ENCODE measurements around the gene ABCC6. TPM values are rescaled to one million over a fixed set of nuclear protein-coding genes. Genes with fewer than 3 reads are reported as not detected.
"Not testable (repeated sequence)": the region's sequence is repeated elsewhere in the genome, so short reads cannot be mapped to it uniquely, and the experiment has no call there.

ABCC6 gene
- total RNA-seq, 1 donor from 2014 or later, result 0.38 TPM

DNA sequence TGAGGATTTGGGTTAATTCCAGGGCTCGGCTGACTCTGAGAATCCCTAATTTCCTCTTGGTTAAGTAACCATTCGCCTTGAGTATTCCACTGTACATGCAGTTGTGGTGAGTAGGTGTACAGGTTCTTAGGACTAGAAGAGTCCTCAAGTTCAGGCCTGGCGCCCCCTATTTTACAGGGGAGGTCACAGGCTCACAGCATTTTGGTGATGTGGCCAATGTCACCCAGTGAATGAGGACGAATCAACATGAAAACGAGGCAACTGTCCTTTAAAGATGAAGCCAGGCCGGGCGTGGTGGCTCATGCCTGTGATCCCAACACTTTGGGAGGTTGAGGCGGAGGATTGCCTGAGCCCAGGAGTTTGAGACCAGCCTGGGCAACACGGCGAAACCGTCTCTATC, 55.4 kb downstream of the ABCC6 start:
- DNase-seq (ENCODE audit: low spot score), result no peak
- intact Hi-C loops (cut with DNase I), result no loop called here

DNA sequence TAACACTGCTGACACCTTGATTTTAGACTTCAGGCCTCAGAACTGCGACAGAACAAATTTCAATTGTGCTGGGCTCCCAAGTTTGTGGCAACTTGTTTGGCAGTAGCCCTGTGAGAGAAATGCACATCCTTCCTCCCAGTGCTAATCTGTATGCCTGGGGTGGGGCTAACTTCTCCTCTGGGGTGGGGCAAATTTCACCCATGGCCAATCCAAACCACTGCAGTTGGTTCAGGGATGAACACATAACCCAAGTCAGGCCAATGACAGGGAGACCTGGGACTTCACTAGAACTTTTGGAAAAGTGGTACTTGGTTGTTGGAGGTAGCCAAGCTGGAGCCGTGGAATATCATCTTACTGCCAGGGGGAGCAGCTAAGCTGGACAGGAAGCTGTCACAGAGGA, 56.3 kb downstream of the ABCC6 start:
- intact Hi-C loops (cut with DNase I), result no loop called here

DNA sequence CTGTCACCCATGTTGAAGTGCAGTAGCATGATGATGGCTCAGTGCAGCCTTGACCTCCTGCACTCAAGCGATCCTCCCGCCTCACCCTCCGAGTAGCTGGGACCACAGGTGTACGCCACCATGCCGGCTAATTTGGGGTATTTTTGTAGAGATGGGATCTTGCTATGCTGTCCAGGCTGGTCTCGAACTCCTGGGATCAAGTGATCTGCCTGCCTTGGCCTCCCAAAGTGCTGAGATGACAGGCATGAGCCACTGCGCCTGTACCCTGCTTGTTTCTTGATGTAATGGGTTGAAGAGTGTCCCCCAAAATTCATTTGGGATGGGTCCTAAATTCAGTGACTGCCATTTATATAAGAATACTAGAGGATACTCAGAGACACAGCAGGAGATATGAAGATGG, 57.2 kb downstream of the ABCC6 start:
- no peak for DNase-seq (ENCODE audit: low spot score)
- intact Hi-C loops (cut with DNase I), result no loop called here

More for the DNA sequence above, 56.3 kb downstream of the ABCC6 start:
- no peak for DNase-seq (ENCODE audit: low spot score)

DNA sequence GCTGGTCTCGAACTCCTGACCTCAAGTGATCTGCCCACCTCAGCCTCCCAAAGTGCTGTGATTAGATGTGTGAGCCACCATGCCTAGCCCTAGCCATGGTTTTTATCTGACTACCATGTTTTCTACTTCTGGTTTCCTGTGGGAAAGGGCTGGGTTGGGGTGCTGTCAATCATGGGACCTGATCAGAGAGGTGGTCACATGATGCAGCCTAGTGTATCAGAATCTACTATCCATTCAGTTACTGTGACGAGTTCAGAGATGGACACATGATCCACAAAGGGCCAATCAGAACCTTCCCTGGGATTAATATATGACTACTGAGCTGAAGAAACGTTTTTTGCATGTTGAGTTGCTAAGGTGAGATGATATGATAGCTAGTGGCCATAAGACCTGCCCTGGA, 59.1 kb downstream of the ABCC6 start:
- no peak for DNase-seq (ENCODE audit: low spot score)
- intact Hi-C loops (cut with DNase I), result no loop called here

DNA sequence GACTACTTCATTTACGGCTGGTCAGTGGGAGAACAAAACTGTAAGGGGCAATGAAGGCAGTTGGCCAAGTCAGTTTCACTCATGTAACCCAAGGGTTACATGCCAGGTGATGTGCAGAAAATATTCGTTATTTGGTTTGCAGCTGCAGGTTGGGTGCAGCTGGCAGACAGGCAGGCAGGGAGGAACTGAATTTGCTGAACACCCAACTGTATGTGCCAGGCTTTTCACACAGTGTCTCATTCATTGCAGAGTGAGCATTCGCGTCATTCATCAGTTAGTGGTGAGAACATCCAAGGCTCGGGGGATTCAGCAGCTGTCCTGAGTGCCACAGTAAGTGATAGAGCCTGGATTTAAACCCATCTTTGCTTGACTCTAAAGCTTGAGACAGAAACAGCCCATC, 59.7 kb downstream of the ABCC6 start:
- DNase-seq (ENCODE audit: low spot score), result no peak
- intact Hi-C loops (cut with DNase I), result no loop called here

DNA sequence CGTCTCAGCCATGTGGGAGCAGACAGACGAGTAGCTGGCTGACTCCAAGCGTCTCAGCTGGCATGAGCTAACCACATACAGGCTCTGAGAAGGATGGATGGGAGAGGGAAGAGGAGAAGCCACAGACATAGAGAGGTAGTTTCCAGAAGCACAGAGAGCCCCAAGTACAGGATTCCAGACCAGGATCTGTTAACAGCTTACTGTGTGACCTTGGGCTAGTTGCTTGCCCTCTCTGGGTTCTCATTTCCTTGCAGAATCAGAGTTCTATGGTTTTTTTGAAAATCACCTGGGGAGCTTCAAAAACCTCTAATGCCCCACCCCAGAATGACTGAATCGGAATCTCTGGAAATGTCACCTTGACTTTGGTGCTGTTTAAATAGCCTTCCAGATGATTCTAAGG, 60.2 kb downstream of the ABCC6 start:
- intact Hi-C loops (cut with DNase I), result no loop called here
- DNase-seq (ENCODE audit: low spot score), result no peak

DNA sequence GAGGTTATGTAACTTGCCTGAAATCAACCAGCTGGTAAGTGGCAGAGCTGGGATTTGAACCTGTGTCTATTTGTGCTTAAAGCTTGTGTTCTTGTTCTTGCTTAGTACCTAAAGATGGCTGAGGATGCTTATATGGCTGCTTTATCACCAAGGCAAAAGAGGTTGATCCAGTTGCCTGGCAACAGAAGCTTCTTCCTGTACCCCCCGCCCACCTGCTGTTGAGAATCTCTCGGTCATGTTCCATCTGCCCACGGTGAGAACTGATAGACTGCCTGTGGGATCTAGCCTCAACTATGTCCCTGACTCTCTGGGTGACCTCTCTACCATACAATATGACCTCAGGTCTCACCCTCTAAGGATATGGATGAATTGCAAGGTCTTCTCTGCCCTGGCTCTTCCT, 60.7 kb downstream of the ABCC6 start:
- no peak for DNase-seq (ENCODE audit: low spot score)

DNA sequence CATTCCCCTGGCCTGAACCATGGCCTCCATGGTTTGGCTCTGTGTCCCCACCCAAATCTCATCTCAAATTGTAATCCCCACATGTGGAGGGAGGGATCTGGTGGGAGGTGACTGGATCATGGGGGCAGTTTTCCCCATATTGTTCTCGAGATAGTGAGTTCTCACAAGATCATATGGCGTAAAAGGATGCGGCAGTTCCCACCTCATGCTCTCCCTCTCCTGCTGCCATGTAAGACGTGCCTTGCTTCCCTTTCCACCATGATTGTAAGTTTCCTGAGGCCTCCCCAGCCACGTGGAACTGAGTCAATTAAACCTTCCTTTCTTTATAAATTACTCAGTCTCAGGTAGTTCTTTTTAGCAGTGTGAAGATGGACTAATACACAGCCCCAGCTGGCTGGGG, 61.5 kb downstream of the ABCC6 start:
- intact Hi-C loops (cut with DNase I); DNase-seq (ENCODE audit: low spot score): not testable (repeated sequence)

More for the DNA sequence above, 60.7 kb downstream of the ABCC6 start:
- intact Hi-C loops (cut with DNase I), result no loop called here

DNA sequence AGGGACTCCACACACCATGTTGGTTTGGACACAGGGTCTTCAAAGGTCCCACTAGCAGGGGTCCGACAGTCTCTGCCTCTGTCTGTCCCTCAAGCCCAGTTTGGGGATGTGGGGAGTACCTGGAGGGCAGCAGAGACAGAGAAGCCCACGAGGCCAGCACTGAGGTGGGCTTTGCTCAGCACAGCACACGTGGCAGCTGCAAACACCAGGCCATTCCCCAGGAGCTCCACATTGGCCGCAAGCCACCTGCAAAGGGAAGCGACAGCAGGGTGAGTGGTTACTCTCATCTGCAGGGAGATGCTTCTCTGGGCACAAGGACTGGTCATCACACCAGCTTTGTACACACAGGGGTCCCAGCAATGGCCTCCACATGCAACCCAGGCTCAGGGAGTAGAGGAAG, 62.0 kb downstream of the ABCC6 start:
- no peak for DNase-seq (ENCODE audit: low spot score)
- intact Hi-C loops (cut with DNase I), result no loop called here

DNA sequence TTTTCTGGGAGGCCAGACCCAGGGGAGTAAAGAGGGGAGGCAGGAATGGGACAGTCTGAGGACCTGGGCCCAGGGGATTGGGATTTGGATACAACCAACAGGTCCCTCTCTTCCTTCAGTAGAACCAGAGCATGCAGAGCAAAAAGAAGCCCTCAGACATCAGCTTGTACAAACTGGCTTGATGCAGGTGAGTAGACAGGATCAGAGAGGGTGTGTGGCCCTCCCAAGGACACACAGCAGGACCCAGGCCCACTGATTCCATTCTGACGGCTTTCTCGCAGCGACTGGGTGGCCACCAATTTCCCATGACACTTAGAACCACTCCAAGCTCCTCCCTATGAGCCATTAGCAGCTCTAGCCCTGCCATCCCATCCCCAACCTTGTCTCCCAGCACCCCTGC, 63.6 kb downstream of the ABCC6 start:
- intact Hi-C loops (cut with DNase I), result no loop called here

DNA sequence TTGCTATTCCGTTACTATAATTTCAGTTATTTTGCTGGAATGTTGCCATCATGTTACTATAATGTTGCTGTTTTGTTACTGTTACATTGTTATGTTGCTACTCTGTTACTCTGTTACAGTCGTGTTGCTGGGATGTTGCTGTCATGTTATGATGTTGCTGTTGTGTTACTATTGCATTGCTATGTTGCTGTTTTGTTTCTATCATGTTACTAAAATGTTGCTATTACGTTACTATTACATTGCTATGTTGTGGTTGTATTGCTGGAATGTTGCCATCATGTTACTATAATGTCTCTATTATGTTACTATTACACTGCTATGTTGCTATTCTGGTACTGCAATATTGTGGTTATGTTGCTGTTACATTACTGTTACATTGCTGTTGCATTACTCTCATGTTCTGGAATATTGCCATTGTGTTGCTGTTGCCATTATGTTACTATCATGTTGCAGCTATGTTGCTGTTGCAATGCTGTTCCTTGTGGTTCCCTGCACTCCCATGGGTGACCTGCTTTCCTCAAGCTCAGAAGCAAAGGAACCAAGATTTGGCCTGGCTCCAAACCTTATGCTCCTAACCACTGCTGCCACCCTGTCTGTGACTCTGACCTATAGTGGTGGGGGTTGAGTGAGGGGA, 64.4 kb downstream of the ABCC6 start:
- DNase-seq (ENCODE audit: low spot score), result no peak
- intact Hi-C loops (cut with DNase I), result no loop called here

More for the DNA sequence above, 63.6 kb downstream of the ABCC6 start:
- no peak for DNase-seq (ENCODE audit: low spot score)

DNA sequence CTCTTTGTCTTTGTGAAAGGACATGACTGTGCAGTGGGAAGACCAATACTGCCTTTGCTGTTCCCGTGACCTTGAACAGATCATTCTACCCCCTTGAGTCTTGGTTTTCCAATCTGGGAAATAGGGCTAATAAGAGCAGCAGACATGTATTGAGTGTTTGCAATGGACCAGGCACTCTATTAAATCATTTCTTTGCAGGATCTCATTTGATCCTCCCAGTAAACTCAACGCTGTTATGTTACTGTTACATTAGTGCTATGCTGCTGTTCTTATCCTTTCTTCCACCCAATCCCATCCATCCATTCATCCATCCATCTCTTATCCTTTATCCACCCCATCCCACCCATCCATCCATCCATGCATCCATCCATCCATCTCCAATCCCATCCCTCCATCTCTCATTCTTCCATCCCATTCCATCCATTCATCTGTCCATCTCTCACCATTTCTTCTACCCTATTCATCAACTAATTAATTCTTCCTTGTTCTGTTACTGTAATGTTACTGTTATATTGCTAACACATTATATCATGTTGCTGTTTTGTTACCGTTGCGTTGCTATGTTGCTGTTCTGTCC, 65.1 kb downstream of the ABCC6 start:
- intact Hi-C loops (cut with DNase I), result no loop called here
- no peak for DNase-seq (ENCODE audit: low spot score)

DNA sequence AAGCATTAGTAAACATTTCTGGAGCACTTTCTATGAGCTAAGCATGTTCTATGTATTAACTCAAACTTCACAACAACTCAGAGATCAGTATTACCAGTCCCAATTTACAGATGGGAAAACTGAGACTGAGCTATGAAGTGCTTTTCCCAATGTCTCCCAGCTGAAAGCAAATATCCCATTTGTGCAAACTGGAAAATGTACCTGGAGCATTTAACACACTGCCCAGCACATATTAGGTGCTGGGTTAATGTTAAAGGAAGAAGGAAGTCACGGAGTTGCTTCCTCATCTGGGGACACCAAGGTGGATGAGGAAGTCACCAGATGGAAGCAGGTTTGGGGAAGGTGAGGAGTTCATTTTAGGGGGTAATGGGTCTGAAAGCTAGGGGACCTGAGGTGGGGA, 66.1 kb downstream of the ABCC6 start:
- DNase-seq (ENCODE audit: low spot score), result no peak
- intact Hi-C loops (cut with DNase I), result no loop called here

DNA sequence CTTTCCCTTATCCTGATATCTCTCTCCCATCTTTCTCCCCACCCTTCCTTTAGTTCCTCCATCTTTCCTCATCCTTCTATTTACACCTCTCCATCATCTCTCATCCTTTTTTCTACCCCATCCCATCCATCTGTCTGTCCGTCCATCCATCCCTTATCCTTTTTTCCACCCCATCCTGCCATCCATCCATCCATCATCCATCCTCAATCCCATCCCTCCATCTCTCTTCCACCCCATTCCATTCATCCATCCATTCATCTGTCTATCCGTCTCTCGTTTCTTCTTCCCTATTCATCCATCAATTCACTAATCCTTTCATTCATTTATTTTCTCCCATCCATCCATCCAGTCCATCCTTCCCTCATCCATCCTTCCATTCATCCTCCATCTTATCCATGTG, 68.1 kb downstream of the ABCC6 start:
- DNase-seq (ENCODE audit: low spot score), result no peak
- intact Hi-C loops (cut with DNase I), result no loop called here

DNA sequence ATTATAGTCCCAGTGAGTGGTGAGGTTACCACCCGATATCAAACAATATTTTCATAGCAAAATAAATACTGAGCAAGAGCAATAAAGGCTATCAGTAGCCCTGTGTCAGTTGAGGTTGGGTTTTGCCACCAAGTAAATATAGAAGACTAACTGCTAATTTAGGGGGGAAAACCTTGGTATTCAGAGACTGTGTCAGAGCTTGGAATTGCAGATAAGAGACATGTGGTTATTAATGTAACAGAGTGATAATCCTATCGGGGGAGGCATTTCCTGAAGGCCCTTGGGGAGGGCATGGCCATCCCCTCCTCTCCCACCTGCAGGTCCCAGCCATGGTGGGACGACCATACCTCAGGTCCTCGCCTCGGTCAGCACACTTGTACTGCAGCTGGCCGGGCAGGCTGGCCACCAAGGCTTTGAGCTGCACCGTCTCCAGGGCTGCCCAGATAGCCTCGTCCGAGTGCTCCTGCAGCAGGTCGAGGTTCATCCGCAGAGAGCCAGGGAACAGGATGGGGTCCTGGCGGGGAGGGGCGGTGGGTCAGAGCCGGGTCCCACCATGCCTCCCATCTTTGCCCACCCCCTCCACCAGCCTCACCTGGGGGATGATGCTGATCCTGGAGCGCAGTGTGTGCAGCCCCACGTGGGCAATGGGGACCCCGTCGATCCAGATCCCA, 68.9 kb downstream of the ABCC6 start:
- intact Hi-C loops (cut with DNase I), result no loop called here
- no peak for DNase-seq (ENCODE audit: low spot score)

DNA sequence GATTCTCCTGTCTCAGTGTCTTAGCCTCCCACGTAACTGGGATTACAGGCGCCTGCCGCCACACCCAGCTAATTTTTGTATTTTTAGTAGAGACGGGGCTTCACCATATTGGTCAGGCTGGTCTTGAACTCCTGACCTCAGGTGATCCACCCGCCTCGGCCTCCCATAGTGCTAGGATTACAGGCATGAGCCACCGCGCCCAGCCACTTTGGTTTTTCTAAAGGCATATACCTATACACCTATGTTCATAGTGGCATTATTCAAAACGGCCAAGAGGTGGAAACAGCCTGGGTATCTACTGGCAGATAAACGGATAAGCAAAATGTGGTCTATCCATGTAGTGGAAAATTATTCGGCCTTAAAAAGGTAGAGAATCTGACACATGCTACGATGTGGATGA, 70.3 kb downstream of the ABCC6 start:
- intact Hi-C loops (cut with DNase I), result not testable (repeated sequence)

DNA sequence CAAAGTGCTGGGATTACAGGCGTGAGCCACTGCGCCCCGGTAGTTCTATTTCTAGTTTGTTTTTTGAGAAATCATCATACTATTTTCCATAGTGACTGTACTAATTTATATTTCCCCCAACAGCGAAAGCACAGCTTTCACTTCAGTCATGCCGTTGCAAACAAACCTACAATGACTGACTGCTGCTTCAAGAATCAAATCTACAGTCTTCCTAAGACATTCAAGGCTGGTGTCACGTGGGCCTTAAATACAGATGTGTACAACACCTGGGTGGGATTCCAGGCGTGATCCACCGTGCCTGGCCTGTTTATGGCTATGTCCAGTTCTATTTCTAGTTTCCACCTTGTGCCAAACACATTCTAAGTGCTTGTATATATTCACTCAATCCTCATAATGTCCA, 72.0 kb downstream of the ABCC6 start:
- DNase-seq (ENCODE audit: low spot score), result no peak
- intact Hi-C loops (cut with DNase I), result no loop called here

More for the DNA sequence above, 70.3 kb downstream of the ABCC6 start:
- not testable (repeated sequence) for DNase-seq (ENCODE audit: low spot score)

DNA sequence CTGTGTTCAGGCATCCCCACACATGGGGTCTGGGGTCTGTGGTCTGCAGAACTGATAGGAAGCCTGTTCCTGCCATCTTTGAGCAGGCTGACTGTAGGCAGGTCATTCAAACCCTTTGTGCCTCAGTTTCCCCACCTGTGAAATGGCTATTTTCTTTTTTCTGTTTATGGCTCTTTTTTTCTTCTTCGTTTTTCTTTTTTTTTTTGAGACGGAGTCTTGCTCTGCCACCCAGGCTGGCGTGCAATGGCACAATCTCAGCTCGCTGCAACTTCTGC, 72.5 kb downstream of the ABCC6 start:
- intact Hi-C loops (cut with DNase I), result no loop called here
- DNase-seq (ENCODE audit: low spot score), result no peak

DNA sequence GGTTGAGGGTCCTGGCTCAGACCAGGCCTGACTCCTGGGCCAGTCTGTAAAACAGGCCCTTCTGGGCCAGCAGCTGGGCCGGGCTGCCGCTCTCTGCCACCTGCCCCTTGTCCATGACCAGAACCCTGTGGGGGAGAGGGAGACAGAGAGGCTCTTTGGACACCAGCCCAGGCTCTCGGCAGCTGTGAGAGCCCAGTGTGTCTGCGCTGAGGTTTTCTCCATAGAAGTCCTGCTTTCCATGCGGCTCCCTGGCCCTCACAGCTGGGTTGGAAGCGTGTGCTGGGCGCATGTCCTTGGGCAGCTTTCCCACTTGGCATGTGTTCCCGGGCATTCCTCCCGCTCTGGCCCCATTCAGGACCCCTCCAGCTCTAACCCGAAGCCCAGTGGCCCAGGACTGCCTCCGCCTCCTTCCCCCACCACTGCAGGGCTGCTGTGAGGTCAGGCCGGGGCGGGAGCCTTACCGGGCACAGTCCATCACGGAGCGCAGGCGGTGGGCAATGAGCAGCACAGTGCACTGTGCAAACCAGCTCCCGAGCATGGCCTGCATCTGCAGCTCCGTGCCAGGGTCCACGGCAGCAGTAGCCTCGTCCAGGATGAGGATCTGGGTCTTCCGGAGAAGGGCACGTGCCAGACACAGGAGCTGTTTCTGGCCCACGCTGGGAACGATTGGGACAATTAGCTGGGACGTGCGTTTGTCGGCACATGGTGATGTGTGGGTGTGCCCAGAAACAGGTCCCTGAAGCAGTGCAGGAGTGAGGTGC, 73.0 kb downstream of the ABCC6 start:
- intact Hi-C loops (cut with DNase I), result no loop called here

DNA sequence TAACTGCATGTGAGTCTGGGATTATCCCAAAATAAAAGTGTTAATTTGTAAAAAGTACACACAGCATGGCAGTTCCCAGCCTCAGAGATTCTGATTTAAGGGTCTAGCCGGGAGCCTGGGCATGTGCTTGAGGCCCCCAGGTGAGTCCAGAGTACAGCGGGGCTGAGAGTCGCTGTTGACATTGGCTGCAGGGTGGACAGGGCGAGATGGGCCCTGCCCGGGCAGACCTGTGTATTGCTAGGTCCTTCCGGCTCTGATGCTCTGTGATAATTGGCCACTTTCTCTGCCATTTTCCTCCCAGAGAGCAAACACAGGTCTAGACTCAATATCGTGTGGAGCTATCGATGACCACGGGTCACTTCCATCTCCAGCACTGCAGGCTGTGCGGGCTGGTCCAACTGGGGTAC, 73.6 kb downstream of the ABCC6 start:
- intact Hi-C loops (cut with DNase I), result no loop called here
- DNase-seq (ENCODE audit: low spot score), result no peak

More for the DNA sequence above, 73.0 kb downstream of the ABCC6 start:
- DNase-seq (ENCODE audit: low spot score), result peak; percentile 79

DNA sequence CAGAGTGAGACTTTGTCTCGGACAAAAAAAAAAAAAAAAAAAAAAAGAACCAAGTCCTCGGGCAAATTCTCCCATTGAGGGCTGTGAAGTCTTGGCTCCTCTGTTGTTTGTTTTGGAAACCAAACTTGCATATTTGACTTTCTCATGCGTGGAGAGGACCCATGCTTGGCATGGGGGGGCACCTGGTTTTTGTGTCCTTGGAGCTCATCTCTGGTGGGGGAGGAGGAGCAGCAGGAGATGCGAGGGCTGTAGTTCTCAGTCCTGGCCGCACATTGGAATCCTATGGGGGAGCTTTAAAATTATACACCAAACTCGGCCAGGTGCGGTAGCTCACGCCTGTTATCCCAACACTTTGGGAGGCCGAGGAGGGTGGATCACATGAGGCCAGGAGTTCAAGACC, 74.5 kb downstream of the ABCC6 start:
- DNase-seq (ENCODE audit: low spot score), result no peak
- intact Hi-C loops (cut with DNase I), result no loop called here
